Inflammatory macrophage (primary cell): ENCODE results near the gene ROBO1.
"Not testable (repeated sequence)": the region's sequence is repeated elsewhere in the genome, so short reads cannot be mapped to it uniquely, and the experiment has no call there.

ENCODE experiments used
- DNase-seq, 2 donors: peaks; one replicate each; pipeline ENCODE4 v3.0.0-alpha.2; 2020 to 2022

ROBO1 gene

GRCh38 chr3:79217096-79217495 lies 550.7 kb downstream of the ROBO1 start:
- DNase-seq, result no peak

GRCh38 chr3:79215286-79215685 lies 552.5 kb downstream of the ROBO1 start:
- no peak for DNase-seq

GRCh38 chr3:79211586-79212359 lies 556.0 kb downstream of the ROBO1 start:
- no peak for DNase-seq

GRCh38 chr3:79204351-79204750 lies 563.4 kb downstream of the ROBO1 start:
- DNase-seq, result no peak

- DNase-seq, result no peak
Observed at GRCh38 chr3:79203144-79203519, 564.7 kb downstream of the ROBO1 start.

GRCh38 chr3:79202471-79203143 lies 565.2 kb downstream of the ROBO1 start:
- DNase-seq, result no peak

- DNase-seq, result no peak
Observed at GRCh38 chr3:79200456-79200855, 567.3 kb downstream of the ROBO1 start.

GRCh38 chr3:79199966-79200365 lies 567.8 kb downstream of the ROBO1 start:
- no peak for DNase-seq

- no peak for DNase-seq
Observed at GRCh38 chr3:79187426-79187825, 580.4 kb downstream of the ROBO1 start.

GRCh38 chr3:79184251-79184650 lies 583.5 kb downstream of the ROBO1 start:
- no peak for DNase-seq

GRCh38 chr3:79183496-79183895 lies 584.3 kb downstream of the ROBO1 start:
- no peak for DNase-seq

- DNase-seq, result no peak
Observed at GRCh38 chr3:79178471-79179180, 589.2 kb downstream of the ROBO1 start.

GRCh38 chr3:79175870-79176269 lies 591.9 kb downstream of the ROBO1 start:
- no peak for DNase-seq

GRCh38 chr3:79173259-79173658 lies 594.5 kb downstream of the ROBO1 start:
- DNase-seq, result not testable (repeated sequence)

- DNase-seq, result no peak
Observed at GRCh38 chr3:79172241-79172640, 595.6 kb downstream of the ROBO1 start.

- no peak for DNase-seq
Observed at GRCh38 chr3:79170021-79170420, 597.8 kb downstream of the ROBO1 start.

- DNase-seq, result no peak
Observed at GRCh38 chr3:79167651-79168416, 600.0 kb downstream of the ROBO1 start.

- DNase-seq, result no peak
Observed at GRCh38 chr3:79162653-79163052, 605.1 kb downstream of the ROBO1 start.

GRCh38 chr3:79161941-79162340 lies 605.9 kb downstream of the ROBO1 start:
- no peak for DNase-seq

GRCh38 chr3:79160421-79160820 lies 607.4 kb downstream of the ROBO1 start:
- DNase-seq, result no peak

GRCh38 chr3:79159736-79160135 lies 608.1 kb downstream of the ROBO1 start:
- no peak for DNase-seq

- no peak for DNase-seq
Observed at GRCh38 chr3:79157191-79157590, 610.6 kb downstream of the ROBO1 start.

- DNase-seq, result no peak
Observed at GRCh38 chr3:79154865-79155264, 612.9 kb downstream of the ROBO1 start.
